ENCODE data around the gene TTC5. TPM values are rescaled to one million over a fixed set of nuclear protein-coding genes. Genes with fewer than 3 reads are reported as not detected.
"Not testable (repeated sequence)": the region's sequence is repeated elsewhere in the genome, so short reads cannot be mapped to it uniquely, and the experiment has no call there.

The TTC5 gene
- total RNA-seq, 4 donors from 2014 or later, result 7.4 to 12.6 (median 10.0) TPM

GRCh38 chr14:20306079-20306423 lies 300 bp upstream of the TTC5 start:
- TF ChIP-seq, protein P1, sequence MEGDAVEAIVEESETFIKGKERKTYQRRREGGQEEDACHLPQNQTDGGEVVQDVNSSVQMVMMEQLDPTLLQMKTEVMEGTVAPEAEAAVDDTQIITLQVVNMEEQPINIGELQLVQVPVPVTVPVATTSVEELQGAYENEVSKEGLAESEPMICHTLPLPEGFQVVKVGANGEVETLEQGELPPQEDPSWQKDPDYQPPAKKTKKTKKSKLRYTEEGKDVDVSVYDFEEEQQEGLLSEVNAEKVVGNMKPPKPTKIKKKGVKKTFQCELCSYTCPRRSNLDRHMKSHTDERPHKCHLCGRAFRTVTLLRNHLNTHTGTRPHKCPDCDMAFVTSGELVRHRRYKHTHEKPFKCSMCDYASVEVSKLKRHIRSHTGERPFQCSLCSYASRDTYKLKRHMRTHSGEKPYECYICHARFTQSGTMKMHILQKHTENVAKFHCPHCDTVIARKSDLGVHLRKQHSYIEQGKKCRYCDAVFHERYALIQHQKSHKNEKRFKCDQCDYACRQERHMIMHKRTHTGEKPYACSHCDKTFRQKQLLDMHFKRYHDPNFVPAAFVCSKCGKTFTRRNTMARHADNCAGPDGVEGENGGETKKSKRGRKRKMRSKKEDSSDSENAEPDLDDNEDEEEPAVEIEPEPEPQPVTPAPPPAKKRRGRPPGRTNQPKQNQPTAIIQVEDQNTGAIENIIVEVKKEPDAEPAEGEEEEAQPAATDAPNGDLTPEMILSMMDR (IDR thresholded peaks at IDR 0.05), result no peak
- DNase-seq (ENCODE audit: low spot score) (no peak), ATAC-seq (ENCODE audit: low FRiP score) (no peak)

DNA sequence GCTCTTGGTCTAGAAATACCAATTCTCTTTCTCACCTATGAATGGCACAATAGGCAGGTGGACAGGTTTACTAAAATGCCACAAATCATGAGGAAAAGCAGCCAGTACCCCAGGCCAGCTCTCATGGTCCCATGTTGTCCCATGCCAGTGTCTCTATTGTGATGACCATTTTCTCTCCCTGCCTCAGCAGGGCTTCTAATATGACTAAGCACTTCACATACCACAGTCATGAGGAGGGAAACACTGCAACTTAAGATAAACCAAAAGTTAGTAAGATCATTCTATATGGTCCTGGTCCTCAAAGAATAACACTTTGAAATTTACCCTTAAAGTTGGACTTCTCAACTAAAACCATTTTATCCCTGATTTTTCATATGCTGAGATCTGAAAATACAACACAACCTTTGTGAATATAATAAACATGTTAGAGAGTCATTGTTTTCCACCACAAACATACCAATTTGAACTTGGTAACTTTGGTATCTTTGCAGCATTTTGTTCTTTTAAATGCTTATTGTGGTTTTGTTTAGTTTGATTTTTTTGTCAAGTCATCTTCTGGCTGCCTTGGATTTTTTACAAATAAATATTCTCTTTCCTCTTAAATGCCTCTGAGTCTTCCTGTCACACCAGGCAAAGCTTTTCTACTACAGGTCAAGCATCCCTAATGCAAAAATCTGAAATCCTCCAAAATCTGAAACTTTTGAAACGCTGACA lies 3.6 kb downstream of the TTC5 start:
- no peak for DNase-seq (ENCODE audit: low spot score)
- TF ChIP-seq, protein P1 (IDR thresholded peaks at IDR 0.05), result no peak
- ATAC-seq (ENCODE audit: low FRiP score), result no peak

- ATAC-seq (ENCODE audit: low FRiP score), result no peak
- TF ChIP-seq, protein P1 (IDR thresholded peaks at IDR 0.05), result no peak
- no peak for DNase-seq (ENCODE audit: low spot score)
Measured at GRCh38 chr14:20295067-20295466, 10.7 kb downstream of the TTC5 start.

DNA sequence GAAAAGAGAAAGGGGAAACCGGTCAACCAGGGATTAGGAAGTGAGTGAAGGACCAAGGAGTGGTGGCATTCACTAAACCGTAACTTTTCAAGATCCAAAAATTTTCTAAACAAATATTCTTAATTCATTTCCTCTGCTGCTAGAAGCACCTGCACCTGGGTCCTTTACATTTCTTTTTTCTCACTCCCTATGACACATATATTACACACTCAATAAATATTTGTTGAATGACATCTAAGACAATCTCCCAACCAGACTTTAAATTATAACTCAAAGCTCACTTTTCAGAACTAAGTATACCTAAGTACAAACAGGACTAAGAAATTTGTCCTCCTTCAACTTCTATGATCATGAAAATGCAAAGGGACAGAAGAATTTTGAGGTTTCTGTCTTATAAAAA lies 11.1 kb downstream of the TTC5 start:
- no peak for ATAC-seq (ENCODE audit: low FRiP score)
- TF ChIP-seq, protein P1 (IDR thresholded peaks at IDR 0.05), result no peak
- DNase-seq (ENCODE audit: low spot score), result no peak

- not testable (repeated sequence) for DNase-seq (ENCODE audit: low spot score); ATAC-seq (ENCODE audit: low FRiP score)
Measured at GRCh38 chr14:20281998-20282397, 23.8 kb downstream of the TTC5 start.

GRCh38 chr14:20280265-20280664 lies 25.5 kb downstream of the TTC5 start:
- not testable (repeated sequence) for DNase-seq (ENCODE audit: low spot score); ATAC-seq (ENCODE audit: low FRiP score)

- ATAC-seq (ENCODE audit: low FRiP score) (no peak), DNase-seq (ENCODE audit: low spot score) (no peak)
- TF ChIP-seq, protein P1 (IDR thresholded peaks at IDR 0.05), result no peak
Measured at GRCh38 chr14:20278414-20278813, 27.3 kb downstream of the TTC5 start.

- TF ChIP-seq, protein P1 (IDR thresholded peaks at IDR 0.05), result no peak
- ATAC-seq (ENCODE audit: low FRiP score) (no peak), DNase-seq (ENCODE audit: low spot score) (no peak)
Measured at GRCh38 chr14:20277409-20277808, 28.3 kb downstream of the TTC5 start.
